ENCODE results near the gene UACA. TPM values are rescaled to one million over a fixed set of nuclear protein-coding genes. Genes with fewer than 3 reads are reported as not detected.

Gene UACA
- total RNA-seq, 4 donors from 2014 or later, result 83.2 to 154 (median 107) TPM

DNA sequence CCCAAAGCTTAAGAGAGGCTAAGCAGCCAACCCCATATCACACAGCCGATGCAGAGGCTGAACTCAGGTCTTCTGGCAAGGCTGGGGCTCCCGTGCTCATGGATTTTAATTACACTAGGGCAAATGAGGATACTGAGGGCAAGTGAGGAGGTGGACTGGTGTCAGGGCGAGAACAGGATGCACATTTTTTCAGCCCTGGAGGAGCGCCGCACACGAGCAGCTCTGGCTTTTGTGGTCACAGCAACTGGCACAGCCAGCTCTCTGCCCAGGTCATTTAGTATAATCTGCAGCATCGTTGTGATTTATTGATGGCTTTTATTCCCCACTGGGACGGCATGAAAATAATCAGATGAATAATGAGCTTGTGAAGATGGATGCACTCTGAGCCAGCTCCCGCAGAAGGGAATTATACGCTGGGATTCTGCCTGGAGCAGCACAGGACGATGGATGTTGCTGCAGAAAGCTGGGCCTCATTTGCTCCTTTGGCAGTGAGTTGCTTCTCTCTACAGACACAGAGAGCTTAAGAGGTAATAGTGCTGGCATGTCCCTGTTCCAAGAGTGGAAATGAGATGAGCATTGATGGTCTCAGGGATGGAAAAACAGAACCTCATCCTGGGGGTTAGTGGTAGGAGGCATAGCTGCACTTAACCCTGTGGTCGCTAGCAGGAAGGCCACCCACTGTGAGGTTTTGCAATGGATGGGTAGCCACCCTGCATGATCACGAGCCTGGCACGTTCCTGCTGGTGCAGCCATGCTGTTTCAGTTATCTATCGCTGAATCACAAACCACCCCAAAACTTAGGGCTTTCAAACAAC, 135.4 kb downstream of the UACA start:
- TF ChIP-seq, protein P1, sequence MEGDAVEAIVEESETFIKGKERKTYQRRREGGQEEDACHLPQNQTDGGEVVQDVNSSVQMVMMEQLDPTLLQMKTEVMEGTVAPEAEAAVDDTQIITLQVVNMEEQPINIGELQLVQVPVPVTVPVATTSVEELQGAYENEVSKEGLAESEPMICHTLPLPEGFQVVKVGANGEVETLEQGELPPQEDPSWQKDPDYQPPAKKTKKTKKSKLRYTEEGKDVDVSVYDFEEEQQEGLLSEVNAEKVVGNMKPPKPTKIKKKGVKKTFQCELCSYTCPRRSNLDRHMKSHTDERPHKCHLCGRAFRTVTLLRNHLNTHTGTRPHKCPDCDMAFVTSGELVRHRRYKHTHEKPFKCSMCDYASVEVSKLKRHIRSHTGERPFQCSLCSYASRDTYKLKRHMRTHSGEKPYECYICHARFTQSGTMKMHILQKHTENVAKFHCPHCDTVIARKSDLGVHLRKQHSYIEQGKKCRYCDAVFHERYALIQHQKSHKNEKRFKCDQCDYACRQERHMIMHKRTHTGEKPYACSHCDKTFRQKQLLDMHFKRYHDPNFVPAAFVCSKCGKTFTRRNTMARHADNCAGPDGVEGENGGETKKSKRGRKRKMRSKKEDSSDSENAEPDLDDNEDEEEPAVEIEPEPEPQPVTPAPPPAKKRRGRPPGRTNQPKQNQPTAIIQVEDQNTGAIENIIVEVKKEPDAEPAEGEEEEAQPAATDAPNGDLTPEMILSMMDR (IDR thresholded peaks at IDR 0.05; ENCODE audit: low read depth), result no peak

DNA sequence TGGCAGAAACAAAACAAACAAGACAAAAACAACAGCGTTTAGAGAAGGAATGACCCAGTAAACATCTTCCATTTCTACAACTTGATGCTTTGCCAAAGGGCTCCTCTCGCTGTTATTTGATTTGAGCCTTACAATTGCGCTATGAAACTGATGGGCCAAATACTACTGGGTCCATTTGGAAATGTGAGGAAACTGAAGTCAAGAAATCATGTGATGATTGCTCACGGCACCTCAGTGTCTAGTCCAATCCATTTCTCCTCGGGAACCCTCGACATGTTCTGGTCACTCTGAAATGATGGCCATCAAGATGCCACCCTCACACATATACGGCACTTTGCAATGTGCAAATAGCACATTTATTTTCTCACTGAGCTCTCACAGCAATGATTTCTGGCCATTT, 136.0 kb downstream of the UACA start:
- TF ChIP-seq, protein P1 (IDR thresholded peaks at IDR 0.05; ENCODE audit: low read depth), result no peak

DNA sequence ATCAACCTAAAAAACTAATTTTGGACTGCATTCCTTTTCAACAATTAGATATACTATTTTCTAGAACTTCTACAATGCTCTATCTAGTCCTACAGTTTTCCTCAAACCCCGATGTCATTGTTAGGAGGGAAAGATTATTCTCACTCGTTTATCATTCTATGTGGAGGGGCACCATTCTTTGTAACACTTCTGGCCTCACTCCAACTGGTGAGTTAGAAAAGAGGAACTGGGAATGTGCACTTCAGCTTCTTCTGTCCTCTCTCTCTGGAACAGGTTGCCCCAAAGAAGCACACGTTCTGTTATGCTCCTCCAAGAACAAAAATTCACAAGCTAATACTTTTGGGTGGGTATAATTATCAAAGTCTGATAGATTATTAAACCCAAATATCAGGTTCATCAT, 137.9 kb downstream of the UACA start:
- TF ChIP-seq, protein P1 (IDR thresholded peaks at IDR 0.05; ENCODE audit: low read depth), result no peak

DNA sequence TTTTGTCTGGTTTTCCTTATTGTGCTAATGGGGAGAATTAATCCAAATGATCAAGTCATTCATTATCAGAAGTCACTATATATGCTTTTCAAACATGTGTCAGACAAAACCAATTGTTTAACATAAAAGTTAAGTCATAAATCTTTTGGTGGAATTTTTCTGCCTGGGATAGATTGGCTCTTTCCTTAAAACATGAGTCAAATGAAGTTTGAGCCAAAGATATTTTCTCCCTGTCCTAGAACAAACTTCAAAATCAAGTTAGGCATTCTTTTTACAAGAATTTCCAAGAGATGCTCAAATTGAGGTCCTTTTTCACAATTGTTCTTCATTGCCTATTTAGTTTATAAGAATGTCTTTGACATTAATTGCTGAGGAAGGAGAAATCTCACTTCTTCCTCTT, 138.3 kb downstream of the UACA start:
- TF ChIP-seq, protein P1 (IDR thresholded peaks at IDR 0.05; ENCODE audit: low read depth), result no peak

DNA sequence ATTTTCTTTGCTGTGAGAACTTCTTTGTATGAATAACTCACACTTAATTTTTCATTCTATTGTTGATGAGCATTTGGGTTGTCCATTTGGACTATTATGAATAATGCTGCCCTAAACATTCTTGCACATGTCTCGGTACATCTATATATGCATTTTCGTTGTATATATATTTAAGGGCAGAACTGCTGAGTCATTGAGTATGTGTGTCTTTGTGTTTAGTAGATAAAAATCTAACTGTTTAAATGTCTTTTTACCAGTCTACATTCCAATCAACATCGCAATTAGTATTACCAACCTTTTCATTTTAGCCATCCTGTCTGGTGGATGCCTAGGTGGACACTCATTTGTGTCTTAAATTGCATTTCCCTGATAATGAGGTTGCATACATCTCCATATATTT, 144.4 kb downstream of the UACA start:
- TF ChIP-seq, protein P1 (IDR thresholded peaks at IDR 0.05; ENCODE audit: low read depth), result no peak

DNA sequence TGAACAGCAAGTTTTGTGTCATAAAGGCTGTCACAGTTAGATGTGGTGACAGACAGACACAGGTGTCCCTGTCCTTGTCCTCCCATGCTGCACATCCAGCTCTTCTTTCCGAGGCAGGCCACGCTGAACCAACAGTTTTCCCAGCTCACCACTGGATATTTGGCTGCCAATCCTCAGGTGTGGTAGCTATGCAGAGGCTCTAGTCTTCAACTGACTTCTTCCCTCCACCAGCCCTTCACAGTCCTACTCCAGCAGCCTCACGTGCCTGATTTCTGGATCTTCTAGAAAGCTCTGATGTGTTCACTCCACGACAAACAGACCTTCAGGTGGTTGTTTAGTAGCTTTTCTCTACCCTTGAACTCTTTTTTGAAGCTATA, 145.5 kb downstream of the UACA start:
- TF ChIP-seq, protein P1 (IDR thresholded peaks at IDR 0.05; ENCODE audit: low read depth), result no peak

DNA sequence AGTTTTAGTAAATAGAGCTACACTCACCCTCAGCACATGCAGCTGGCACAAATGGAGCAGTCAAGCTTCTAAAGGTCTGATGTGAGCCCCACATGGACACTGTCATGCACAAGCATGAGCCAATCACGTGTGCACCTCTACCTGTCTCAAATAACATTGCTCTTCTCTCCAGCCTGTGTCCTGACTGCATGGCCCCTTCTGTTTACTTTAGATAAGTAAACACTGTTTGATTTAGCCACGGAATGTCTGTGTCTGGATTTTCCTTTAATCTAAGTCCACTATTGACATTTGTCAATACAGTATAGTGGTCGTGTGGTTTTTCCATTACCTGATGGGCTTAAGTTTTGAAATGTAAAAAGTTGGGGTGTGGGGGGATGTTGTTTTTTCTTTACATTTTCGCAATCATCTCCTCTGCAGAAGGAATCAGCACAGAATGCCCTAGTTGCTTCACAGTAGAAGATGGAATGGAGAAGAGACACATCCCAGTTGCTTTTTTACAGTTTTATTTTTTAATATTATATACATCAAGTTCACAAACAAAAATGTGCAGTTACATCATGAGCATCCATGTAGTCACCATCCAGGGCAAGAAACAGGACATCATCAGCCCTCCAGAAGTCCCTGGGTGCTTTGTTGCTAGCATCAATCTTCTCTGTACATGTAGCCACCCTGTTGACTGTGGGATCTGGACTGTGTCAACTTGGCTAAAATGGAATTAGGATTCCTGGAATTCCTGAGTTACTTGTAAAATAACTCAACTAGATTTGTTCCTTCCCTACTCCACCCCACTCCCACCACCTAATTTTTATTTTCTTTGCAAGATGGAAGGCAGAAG, 146.1 kb downstream of the UACA start:
- TF ChIP-seq, protein P1 (IDR thresholded peaks at IDR 0.05; ENCODE audit: low read depth), result no peak
